HL-60 (cell line): ENCODE data around the gene CNTNAP2.

ENCODE experiments used
- DNase-seq, 2 experiments: peaks; one replicate each; pipeline ENCODE4 v3.0.0-alpha.2; 2010 to 2020; ENCODE audit warnings: low read depth in 1 of 2, low spot score in 1 of 2
- H3K27ac ChIP-seq: fragments of 250-450 bp; sonication (Bioruptor Pico); replicated peaks from 2 replicates; pipeline ENCODE4 v1.5.1; 2020; ENCODE audit warnings: mild to moderate bottlenecking, moderate library complexity
- H3K27me3 ChIP-seq: fragments of 250-450 bp; sonication (Bioruptor Pico); 2 replicates; pipeline ENCODE4 v1.5.1; 2021; ENCODE audit warnings: mild to moderate bottlenecking, moderate library complexity; ENCODE audit not compliant: insufficient read depth, poor library complexity, severe bottlenecking
- H3K4me3 ChIP-seq: replicated peaks from 2 replicates; pipeline ENCODE4 v1.5.1; 2011; ENCODE audit warnings: mild to moderate bottlenecking, control low read depth, low read length; ENCODE audit not compliant: insufficient read depth
- CTCF ChIP-seq: IDR thresholded peaks from one replicate; pipeline ENCODE4 v1.5.1; 2011; ENCODE audit warnings: low read length, control low read depth, inconsistent platforms; ENCODE audit not compliant: insufficient read depth
- GABPA ChIP-seq: IDR thresholded peaks from 2 replicates; pipeline ENCODE4 v1.6.1; 2012; ENCODE audit warnings: low read depth
- POLR2AphosphoS5 ChIP-seq: IDR thresholded peaks from 2 replicates; pipeline ENCODE4 v1.6.1; 2012; ENCODE audit warnings: low read depth
- REST ChIP-seq: IDR thresholded peaks from 2 replicates; pipeline ENCODE4 v1.6.1; 2012; ENCODE audit warnings: low read depth; ENCODE audit not compliant: insufficient replicate concordance
- SPI1 ChIP-seq: IDR thresholded peaks from 2 replicates; pipeline ENCODE4 v1.6.1; 2012; ENCODE audit warnings: low read depth, mild to moderate bottlenecking, borderline replicate concordance

Gene CNTNAP2

GRCh38 chr7:148275359-148275890, 2158.8 kb downstream of the CNTNAP2 start:
- TF ChIP-seq POLR2AphosphoS5 = no peak
- TF ChIP-seq GABPA = no peak
- TF ChIP-seq CTCF = no peak
- H3K27me3 ChIP-seq = peaks cover 2% of the 10 kb centered on the region

GRCh38 chr7:148276314-148277041, 2159.9 kb downstream of the CNTNAP2 start:
- no peak overlapping the region for H3K4me3 ChIP-seq
- no peak for DNase-seq
- TF ChIP-seq CTCF = no peak
- no peak for TF ChIP-seq REST
- no peak for TF ChIP-seq POLR2AphosphoS5
- no peak for TF ChIP-seq SPI1
- TF ChIP-seq GABPA = no peak
- H3K27me3 ChIP-seq = peaks cover 2% of the 10 kb centered on the region
- H3K27ac ChIP-seq = no peak overlapping the region

More at GRCh38 chr7:148275359-148275890, 2158.8 kb downstream of the CNTNAP2 start:
- no peak overlapping the region for H3K4me3 ChIP-seq
- no peak for DNase-seq
- H3K27ac ChIP-seq = no peak overlapping the region

- H3K4me3 ChIP-seq = no peak overlapping the region
- DNase-seq = no peak
- H3K27me3 ChIP-seq = peaks cover 2% of the 10 kb centered on the region
- no peak for TF ChIP-seq REST
- no peak overlapping the region for H3K27ac ChIP-seq
Measured at GRCh38 chr7:148277042-148277660, 2160.6 kb downstream of the CNTNAP2 start.

- Histone ChIP-seq H3K27me3 (no peaks in the 10 kb centered on the region), H3K27ac (no peak overlapping the region), H3K4me3 (no peak overlapping the region)
- no peak for DNase-seq
- TF ChIP-seq CTCF = no peak
- TF ChIP-seq SPI1 = no peak
- TF ChIP-seq POLR2AphosphoS5 = no peak
- TF ChIP-seq REST = no peak
- TF ChIP-seq GABPA = no peak
Measured at GRCh38 chr7:148286150-148286549, 2169.5 kb downstream of the CNTNAP2 start.
